ENCODE results near the gene COL6A1.

The COL6A1 gene

DNA sequence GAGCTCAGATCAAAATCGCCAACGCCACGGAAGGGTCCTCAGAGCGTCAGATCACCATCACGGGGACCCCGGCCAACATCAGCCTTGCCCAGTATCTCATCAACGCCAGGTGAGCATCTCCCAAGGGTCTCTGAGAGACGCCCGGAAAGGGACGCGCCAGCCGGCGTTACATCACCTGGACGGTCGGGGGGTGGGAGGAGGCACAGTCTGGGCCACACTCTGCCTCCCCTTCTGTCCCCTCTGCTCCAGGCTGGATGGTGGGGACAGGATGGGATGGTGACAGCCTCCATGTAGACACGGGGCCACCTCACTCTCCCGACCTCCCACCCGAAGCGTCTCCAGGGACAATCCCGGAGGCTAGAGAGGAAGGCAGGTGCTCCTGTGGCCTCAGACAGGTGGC lies 41.5 kb upstream of the COL6A1 start:
- H3K27ac ChIP-seq (ENCODE audit: insufficient read depth, low read length, poor library complexity, severe bottlenecking) = no peak overlapping the region
- no peaks in the 10 kb centered on the region for H3K4me1 ChIP-seq (ENCODE audit: control insufficient read depth, insufficient read depth, low read length, poor library complexity, severe bottlenecking)
- no peaks in the 10 kb centered on the region for H3K36me3 ChIP-seq (ENCODE audit: control insufficient read depth, insufficient read depth, low read length)

DNA sequence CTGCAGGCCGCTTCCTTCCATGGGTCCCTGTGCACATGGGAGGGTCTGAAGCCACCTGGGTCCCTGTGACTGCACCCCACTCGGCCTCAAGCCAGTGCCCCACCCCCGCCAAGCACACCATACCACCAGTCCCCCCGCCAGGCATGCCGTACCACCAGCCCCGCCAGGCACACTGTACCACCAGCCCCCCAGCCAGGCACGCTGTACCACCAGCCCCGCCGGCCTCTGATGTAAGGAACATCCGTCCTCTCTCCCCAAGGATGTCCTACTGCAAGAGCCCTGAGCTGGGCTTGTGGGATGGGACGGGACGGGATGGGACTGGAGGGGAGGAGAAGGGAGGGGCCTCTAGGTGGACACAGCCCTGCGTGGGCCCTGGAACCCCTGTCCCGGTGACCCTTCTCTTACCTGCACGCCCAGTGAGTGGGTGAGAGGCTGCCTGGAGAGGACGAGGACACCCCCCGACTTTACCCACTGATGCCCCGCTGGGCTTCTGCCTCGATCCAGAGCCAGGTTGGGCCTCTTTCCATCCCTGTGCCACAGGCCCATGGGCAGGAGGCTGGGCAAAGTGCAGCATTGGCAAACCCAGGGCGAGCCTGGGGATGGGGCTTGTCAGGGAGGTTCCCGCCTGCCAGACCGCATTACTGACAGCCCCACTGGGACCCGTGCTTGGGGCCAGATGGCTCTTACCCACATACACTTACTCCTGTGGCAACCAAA lies 40.8 kb upstream of the COL6A1 start:
- H3K36me3 ChIP-seq (ENCODE audit: control insufficient read depth, insufficient read depth, low read length) = no peaks in the 10 kb centered on the region
- no peaks in the 10 kb centered on the region for H3K9me3 ChIP-seq (ENCODE audit: control insufficient read depth, low read length)
- H3K27me3 ChIP-seq (replicated peaks; ENCODE audit: control insufficient read depth, insufficient read depth, low read length, poor library complexity, severe bottlenecking) = no peaks in the 10 kb centered on the region
- H3K27ac ChIP-seq (ENCODE audit: insufficient read depth, low read length, poor library complexity, severe bottlenecking) = no peak overlapping the region
- DNase-seq = no peak
- no peaks in the 10 kb centered on the region for H3K4me1 ChIP-seq (ENCODE audit: control insufficient read depth, insufficient read depth, low read length, poor library complexity, severe bottlenecking)
- H3K4me3 ChIP-seq (ENCODE audit: insufficient read depth, low read depth, low read length, poor library complexity, severe bottlenecking) = no peak overlapping the region

More for the DNA sequence above, 41.5 kb upstream of the COL6A1 start:
- Histone ChIP-seq H3K27me3 (replicated peaks; ENCODE audit: control insufficient read depth, insufficient read depth, low read length, poor library complexity, severe bottlenecking) (no peaks in the 10 kb centered on the region), H3K9me3 (ENCODE audit: control insufficient read depth, low read length) (no peaks in the 10 kb centered on the region), H3K4me3 (ENCODE audit: insufficient read depth, low read depth, low read length, poor library complexity, severe bottlenecking) (no peak overlapping the region)
- no peak for DNase-seq

DNA sequence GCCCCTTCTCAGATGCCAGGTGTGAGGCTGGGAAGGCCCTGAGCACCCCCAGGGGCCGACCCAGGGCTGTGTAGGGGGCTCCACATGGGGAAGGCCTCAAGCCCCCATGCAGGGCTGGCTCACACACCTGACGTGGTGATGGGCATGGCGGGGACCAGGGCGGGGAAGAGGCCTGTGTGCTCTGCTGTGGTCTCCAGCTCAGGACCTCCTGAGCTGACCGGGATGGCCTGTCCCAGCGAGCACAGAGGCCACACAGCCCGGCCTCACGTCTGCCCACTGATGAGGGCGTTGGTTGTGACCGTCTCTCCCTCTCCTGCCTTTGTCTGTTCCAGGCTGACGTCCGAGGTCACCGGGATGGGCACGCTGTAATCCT lies 40.2 kb upstream of the COL6A1 start:
- Histone ChIP-seq H3K27ac (ENCODE audit: insufficient read depth, low read length, poor library complexity, severe bottlenecking) (no peak overlapping the region), H3K4me3 (ENCODE audit: insufficient read depth, low read depth, low read length, poor library complexity, severe bottlenecking) (no peak overlapping the region), H3K36me3 (ENCODE audit: control insufficient read depth, insufficient read depth, low read length) (no peaks in the 10 kb centered on the region), H3K27me3 (replicated peaks; ENCODE audit: control insufficient read depth, insufficient read depth, low read length, poor library complexity, severe bottlenecking) (no peaks in the 10 kb centered on the region), H3K9me3 (ENCODE audit: control insufficient read depth, low read length) (no peaks in the 10 kb centered on the region), H3K4me1 (ENCODE audit: control insufficient read depth, insufficient read depth, low read length, poor library complexity, severe bottlenecking) (no peaks in the 10 kb centered on the region)
- no peak for DNase-seq

DNA sequence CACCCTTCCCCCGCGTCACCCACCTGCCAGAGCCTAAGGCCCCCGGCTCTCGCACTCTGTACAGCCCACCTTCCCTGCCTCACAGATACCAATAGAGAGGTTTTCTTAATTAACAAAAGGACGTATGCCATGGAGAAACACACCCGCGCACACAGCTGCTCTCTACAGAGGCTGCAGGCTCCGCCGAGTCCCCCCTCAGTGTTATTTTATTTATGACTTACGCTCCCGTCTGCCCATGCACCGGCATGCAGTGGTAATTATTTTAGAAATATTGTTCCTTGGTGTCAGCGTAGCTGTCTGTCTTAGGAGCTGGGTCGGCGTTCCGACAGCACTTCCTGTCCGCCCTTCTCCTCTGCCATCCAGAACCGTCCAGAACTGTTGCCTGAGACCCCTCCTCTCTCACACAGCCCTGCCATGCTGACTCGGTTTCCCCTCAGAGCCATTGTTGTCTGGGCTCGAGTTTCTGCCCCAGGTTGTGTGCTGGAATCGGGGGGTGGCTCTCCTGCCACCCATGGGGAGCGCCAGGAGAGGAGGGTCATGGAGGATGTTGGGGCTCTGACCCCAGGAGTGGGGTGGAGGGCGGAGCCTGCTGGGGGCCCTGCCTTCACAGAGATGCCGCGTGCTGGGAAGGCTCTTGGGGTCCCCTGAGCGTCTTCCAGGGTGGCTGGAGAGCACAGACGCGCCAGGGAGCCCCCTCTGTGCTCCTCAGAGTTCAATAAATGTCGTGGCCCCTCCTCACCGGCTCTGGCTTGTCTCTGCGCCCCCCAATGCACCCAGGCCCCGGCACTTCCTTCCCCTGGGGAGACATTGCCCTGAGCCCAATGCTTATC lies 39.6 kb upstream of the COL6A1 start:
- DNase-seq = no peak
- Histone ChIP-seq H3K4me1 (ENCODE audit: control insufficient read depth, insufficient read depth, low read length, poor library complexity, severe bottlenecking) (no peaks in the 10 kb centered on the region), H3K27me3 (replicated peaks; ENCODE audit: control insufficient read depth, insufficient read depth, low read length, poor library complexity, severe bottlenecking) (no peaks in the 10 kb centered on the region), H3K27ac (ENCODE audit: insufficient read depth, low read length, poor library complexity, severe bottlenecking) (no peak overlapping the region), H3K4me3 (ENCODE audit: insufficient read depth, low read depth, low read length, poor library complexity, severe bottlenecking) (no peak overlapping the region), H3K36me3 (ENCODE audit: control insufficient read depth, insufficient read depth, low read length) (no peaks in the 10 kb centered on the region), H3K9me3 (ENCODE audit: control insufficient read depth, low read length) (no peaks in the 10 kb centered on the region)

DNA sequence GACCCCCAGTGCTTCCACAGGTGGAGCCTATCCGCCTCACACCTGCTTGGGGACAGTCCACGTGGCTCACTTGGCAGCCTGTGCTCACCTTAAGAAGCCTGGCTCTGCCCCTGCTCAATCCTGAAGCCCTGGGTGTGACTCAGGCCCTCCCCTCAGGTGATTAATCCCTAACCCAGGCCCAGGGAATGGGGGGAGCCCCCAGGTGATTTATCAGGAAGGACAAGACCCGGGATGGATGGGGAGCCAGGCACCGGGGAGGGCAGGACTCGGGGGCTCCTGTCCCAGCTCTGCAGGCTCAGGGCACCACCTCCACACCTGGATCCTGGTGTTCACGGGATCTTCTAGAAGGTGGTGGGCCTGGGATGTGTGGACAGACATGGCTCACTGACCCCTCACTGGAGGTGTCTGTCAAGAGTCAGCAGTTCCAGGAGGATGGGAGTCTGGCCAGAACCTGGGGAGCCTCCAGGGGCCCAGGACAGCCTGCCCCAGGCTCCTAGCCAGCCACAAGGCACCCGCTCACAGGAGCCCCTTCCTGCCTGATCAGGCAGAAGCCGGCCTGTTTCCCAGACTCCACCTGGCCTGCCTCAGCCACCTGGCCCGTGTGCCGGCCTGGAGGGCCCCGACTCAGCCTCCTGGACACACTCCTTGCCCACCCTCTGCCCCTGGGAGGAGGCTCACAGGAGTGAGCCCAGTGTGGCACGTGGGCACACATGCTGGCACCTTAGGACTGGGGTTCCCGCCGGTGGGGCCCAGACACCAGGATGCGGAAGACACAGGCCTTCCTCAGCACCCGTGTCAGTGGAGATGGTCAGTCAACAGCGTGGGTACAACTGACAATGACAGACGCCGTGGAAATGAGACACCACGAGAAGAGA lies 38.6 kb upstream of the COL6A1 start:
- Histone ChIP-seq H3K4me3 (ENCODE audit: insufficient read depth, low read depth, low read length, poor library complexity, severe bottlenecking) (no peak overlapping the region), H3K27ac (ENCODE audit: insufficient read depth, low read length, poor library complexity, severe bottlenecking) (no peak overlapping the region), H3K27me3 (replicated peaks; ENCODE audit: control insufficient read depth, insufficient read depth, low read length, poor library complexity, severe bottlenecking) (no peaks in the 10 kb centered on the region), H3K4me1 (ENCODE audit: control insufficient read depth, insufficient read depth, low read length, poor library complexity, severe bottlenecking) (no peaks in the 10 kb centered on the region), H3K36me3 (ENCODE audit: control insufficient read depth, insufficient read depth, low read length) (no peaks in the 10 kb centered on the region), H3K9me3 (ENCODE audit: control insufficient read depth, low read length) (no peaks in the 10 kb centered on the region)
- DNase-seq = no peak

DNA sequence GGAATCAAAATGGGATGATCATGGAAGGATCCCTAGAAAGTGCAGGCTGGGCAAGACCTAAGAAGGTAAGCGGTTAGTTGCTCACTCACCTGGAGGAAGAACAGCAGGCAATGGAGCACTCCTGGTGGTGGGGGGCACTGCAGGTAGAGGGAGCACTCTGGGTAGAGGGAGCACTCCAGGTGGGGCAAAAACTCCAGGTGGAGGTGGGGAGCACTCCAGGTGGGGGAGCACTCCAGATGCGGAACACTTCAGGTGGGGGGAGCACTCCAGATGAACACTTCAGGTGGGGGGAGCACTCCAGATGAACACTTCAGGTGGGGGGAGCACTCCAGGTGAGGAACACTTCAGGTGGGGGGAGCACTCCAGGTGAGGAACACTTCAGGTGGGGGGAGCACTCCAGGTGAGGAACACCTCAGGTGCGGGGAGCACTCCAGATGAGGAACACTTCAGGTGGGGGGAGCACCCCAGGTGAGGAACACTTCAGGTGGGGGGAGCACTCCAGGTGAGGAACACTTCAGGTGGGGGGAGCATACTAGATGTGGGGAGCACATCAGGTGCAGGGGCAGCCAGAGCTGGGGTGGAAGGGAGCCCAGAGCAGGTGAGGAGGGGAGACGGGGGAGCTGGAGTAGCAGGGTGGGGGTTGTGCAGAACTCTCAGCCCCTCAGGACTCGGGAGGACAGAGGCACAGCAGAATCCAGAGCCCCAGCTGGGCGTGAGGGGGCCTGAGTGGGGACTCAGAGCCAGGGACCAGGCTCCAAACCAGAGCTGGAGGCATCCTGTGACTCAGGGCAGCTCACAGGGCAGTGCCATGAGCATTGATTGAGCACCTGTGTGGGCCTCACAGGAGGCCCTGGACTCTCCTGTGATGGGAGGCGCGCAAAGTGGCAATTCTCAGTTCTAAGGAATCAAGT lies 37.7 kb upstream of the COL6A1 start:
- Histone ChIP-seq H3K4me3 (ENCODE audit: insufficient read depth, low read depth, low read length, poor library complexity, severe bottlenecking) (no peak overlapping the region), H3K4me1 (ENCODE audit: control insufficient read depth, insufficient read depth, low read length, poor library complexity, severe bottlenecking) (no peaks in the 10 kb centered on the region), H3K27ac (ENCODE audit: insufficient read depth, low read length, poor library complexity, severe bottlenecking) (no peak overlapping the region), H3K9me3 (ENCODE audit: control insufficient read depth, low read length) (no peaks in the 10 kb centered on the region), H3K36me3 (ENCODE audit: control insufficient read depth, insufficient read depth, low read length) (no peaks in the 10 kb centered on the region), H3K27me3 (replicated peaks; ENCODE audit: control insufficient read depth, insufficient read depth, low read length, poor library complexity, severe bottlenecking) (no peaks in the 10 kb centered on the region)
- DNase-seq = no peak

DNA sequence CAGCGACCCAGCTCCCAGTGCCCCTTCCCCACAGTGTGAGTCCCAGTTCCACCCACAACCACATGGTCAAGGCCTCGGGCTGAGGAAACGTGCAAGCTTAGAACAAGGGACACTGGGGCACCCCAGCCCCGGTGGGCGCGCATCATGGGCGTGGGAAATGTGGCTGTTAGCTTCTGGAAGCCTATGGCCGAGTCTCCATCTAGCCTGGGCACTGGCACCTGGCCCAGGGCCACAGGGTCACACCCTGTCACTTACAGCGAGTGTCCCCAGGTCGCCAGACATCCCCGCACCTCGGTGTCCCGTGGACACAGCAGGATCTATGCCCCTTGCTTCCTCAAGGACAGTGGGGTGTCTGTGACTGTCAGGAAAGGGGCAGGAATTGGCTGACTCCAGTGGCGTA lies 37.0 kb upstream of the COL6A1 start:
- H3K4me1 ChIP-seq (ENCODE audit: control insufficient read depth, insufficient read depth, low read length, poor library complexity, severe bottlenecking) = no peaks in the 10 kb centered on the region
- H3K4me3 ChIP-seq (ENCODE audit: insufficient read depth, low read depth, low read length, poor library complexity, severe bottlenecking) = no peak overlapping the region
- no peak overlapping the region for H3K27ac ChIP-seq (ENCODE audit: insufficient read depth, low read length, poor library complexity, severe bottlenecking)
- no peaks in the 10 kb centered on the region for H3K27me3 ChIP-seq (replicated peaks; ENCODE audit: control insufficient read depth, insufficient read depth, low read length, poor library complexity, severe bottlenecking)
- no peaks in the 10 kb centered on the region for H3K9me3 ChIP-seq (ENCODE audit: control insufficient read depth, low read length)
- H3K36me3 ChIP-seq (ENCODE audit: control insufficient read depth, insufficient read depth, low read length) = no peaks in the 10 kb centered on the region
- no peak for DNase-seq

DNA sequence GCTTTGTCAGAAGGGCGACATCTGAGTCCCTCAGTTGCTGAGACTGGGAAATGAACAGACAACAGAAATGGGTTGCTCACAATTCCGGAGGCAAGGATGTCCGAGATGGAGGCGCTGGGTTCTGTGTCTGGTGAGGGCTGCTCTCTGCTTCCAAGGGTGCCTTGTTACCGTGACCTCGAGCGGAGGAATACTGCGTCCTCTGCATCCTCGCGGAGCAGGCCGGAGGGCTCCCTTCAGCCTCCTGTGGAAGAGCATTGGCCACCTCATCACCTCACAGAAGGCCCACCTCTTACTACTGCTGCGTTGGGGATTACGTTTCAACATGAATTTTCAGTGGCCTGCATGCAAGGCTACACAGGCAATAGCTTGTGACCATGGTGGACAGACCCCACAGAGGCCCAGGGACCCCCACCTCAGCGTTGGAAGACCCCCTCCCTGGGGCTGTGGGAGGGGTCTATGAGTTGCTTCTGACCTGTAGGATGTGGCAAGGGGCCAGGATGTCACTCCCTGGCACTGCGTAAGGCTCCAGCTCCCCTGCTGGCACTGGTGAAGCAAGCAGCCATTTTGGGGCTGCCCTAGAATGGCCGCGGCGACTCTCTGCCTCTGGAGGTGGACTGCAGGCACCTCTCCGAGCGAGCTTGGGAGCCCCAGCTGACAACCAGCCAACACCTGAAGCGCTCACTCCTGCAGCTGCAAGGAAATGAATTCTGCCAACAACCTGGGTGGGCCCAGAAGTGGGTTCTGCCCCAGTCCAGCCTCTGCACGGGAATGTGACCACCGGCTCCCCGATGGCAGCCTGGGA lies 36.3 kb upstream of the COL6A1 start:
- Histone ChIP-seq H3K36me3 (ENCODE audit: control insufficient read depth, insufficient read depth, low read length) (no peaks in the 10 kb centered on the region), H3K9me3 (ENCODE audit: control insufficient read depth, low read length) (no peaks in the 10 kb centered on the region), H3K27ac (ENCODE audit: insufficient read depth, low read length, poor library complexity, severe bottlenecking) (no peak overlapping the region), H3K4me1 (ENCODE audit: control insufficient read depth, insufficient read depth, low read length, poor library complexity, severe bottlenecking) (no peaks in the 10 kb centered on the region), H3K4me3 (ENCODE audit: insufficient read depth, low read depth, low read length, poor library complexity, severe bottlenecking) (no peak overlapping the region), H3K27me3 (replicated peaks; ENCODE audit: control insufficient read depth, insufficient read depth, low read length, poor library complexity, severe bottlenecking) (no peaks in the 10 kb centered on the region)
- no peak for DNase-seq

DNA sequence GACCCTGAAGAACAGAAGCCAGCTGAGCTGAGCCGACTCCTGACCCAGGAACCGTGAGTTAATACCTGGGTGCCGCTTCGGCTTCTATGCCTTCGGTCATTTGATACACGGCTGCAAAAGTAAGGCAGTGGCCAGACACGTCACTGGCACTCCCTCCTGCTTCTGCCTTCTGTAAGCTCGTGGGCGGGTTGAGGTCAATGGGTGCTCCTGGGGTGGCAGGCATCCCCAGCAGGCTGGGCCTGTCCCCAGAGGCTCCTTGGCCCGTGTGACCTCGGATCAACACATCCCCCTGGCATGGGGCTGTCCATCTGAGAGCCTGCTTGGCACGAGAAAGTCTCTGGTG lies 35.7 kb upstream of the COL6A1 start:
- Histone ChIP-seq H3K36me3 (ENCODE audit: control insufficient read depth, insufficient read depth, low read length) (no peaks in the 10 kb centered on the region), H3K27me3 (replicated peaks; ENCODE audit: control insufficient read depth, insufficient read depth, low read length, poor library complexity, severe bottlenecking) (no peaks in the 10 kb centered on the region), H3K4me3 (ENCODE audit: insufficient read depth, low read depth, low read length, poor library complexity, severe bottlenecking) (no peak overlapping the region), H3K27ac (ENCODE audit: insufficient read depth, low read length, poor library complexity, severe bottlenecking) (no peak overlapping the region), H3K9me3 (ENCODE audit: control insufficient read depth, low read length) (no peaks in the 10 kb centered on the region), H3K4me1 (ENCODE audit: control insufficient read depth, insufficient read depth, low read length, poor library complexity, severe bottlenecking) (no peaks in the 10 kb centered on the region)
- no peak for DNase-seq
